ENCODE measurements around the gene PRR7. TPM values are rescaled to one million over a fixed set of nuclear protein-coding genes. Genes with fewer than 3 reads are reported as not detected.

Gene PRR7
- total RNA-seq, 2 donors from 2014 or later: 0.90 to 1.1 TPM

- Histone ChIP-seq H3K4me3 (no peak overlapping the region), H3K4me1 (peaks cover 0 to 30% of the 10 kb centered on the region in 2 donors), H3K9me3 (no peaks in the 10 kb centered on the region), H3K27ac (peak overlapping the region in 1 of 2 donors; percentile 16), H3K27me3 (no peaks in the 10 kb centered on the region), H3K36me3 (peaks cover 41% of the 10 kb centered on the region)
- TF ChIP-seq, protein P1, sequence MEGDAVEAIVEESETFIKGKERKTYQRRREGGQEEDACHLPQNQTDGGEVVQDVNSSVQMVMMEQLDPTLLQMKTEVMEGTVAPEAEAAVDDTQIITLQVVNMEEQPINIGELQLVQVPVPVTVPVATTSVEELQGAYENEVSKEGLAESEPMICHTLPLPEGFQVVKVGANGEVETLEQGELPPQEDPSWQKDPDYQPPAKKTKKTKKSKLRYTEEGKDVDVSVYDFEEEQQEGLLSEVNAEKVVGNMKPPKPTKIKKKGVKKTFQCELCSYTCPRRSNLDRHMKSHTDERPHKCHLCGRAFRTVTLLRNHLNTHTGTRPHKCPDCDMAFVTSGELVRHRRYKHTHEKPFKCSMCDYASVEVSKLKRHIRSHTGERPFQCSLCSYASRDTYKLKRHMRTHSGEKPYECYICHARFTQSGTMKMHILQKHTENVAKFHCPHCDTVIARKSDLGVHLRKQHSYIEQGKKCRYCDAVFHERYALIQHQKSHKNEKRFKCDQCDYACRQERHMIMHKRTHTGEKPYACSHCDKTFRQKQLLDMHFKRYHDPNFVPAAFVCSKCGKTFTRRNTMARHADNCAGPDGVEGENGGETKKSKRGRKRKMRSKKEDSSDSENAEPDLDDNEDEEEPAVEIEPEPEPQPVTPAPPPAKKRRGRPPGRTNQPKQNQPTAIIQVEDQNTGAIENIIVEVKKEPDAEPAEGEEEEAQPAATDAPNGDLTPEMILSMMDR (IDR thresholded peaks at IDR 0.05): no peak
- no peak for DNase-seq (ENCODE audit: low spot score)
Measured at GRCh38 chr5:177430972-177431316, 15.7 kb upstream of the PRR7 start.

GRCh38 chr5:177431317-177432142, 15.1 kb upstream of the PRR7 start:
- H3K36me3 ChIP-seq: peaks cover 47% of the 10 kb centered on the region
- H3K9me3 ChIP-seq: no peaks in the 10 kb centered on the region
- no peak overlapping the region for H3K4me3 ChIP-seq
- TF ChIP-seq, protein P1 (IDR thresholded peaks at IDR 0.05): no peak
- H3K27me3 ChIP-seq: no peaks in the 10 kb centered on the region
- H3K4me1 ChIP-seq: peaks cover 0 to 30% of the 10 kb centered on the region in 2 donors
- peak overlapping the region in 1 of 2 donors; percentile 35 for H3K27ac ChIP-seq
- DNase-seq (ENCODE audit: low spot score): no peak

DNA sequence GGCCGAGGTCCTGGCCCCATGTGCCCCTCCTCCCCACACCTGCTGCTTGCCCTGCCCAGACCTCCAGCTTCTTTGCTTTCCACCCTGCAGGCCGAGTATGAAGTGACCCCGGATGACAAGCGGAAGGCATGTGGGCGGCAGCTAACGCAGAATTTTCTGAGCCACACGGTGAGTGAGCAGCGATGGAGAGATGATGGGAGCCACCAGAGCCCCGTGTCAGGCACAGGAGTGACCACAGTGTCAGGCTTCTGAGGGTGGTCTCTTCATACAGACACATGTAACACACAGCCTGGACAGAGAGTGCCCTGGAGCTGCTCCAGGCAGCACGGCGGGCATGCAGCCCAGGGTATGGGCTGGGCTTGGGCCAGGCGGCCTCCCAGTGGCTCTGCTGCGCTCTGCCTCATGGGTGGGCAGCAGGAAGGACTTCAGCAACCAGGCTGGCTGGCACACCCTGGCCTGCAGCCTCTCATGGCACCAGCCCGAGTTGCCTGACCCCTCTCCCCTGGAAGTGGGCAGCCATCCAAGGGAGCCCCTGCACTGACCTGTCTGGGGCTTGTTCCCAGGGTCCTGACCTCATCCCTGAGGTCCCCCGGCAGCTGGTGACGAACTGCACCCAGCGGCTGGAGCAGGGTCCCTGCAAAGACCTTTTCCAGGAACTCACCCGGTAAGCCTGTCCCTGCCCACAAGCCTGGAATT, 14.3 kb upstream of the PRR7 start:
- H3K4me1 ChIP-seq: peaks cover 0 to 25% of the 10 kb centered on the region in 2 donors
- TF ChIP-seq, protein P1 (IDR thresholded peaks at IDR 0.05): no peak
- H3K27ac ChIP-seq: peak overlapping the region in 1 of 2 donors; percentile 35
- peaks cover 52% of the 10 kb centered on the region for H3K36me3 ChIP-seq
- no peak overlapping the region for H3K4me3 ChIP-seq
- DNase-seq (ENCODE audit: low spot score): no peak
- no peaks in the 10 kb centered on the region for H3K9me3 ChIP-seq
- no peaks in the 10 kb centered on the region for H3K27me3 ChIP-seq

DNA sequence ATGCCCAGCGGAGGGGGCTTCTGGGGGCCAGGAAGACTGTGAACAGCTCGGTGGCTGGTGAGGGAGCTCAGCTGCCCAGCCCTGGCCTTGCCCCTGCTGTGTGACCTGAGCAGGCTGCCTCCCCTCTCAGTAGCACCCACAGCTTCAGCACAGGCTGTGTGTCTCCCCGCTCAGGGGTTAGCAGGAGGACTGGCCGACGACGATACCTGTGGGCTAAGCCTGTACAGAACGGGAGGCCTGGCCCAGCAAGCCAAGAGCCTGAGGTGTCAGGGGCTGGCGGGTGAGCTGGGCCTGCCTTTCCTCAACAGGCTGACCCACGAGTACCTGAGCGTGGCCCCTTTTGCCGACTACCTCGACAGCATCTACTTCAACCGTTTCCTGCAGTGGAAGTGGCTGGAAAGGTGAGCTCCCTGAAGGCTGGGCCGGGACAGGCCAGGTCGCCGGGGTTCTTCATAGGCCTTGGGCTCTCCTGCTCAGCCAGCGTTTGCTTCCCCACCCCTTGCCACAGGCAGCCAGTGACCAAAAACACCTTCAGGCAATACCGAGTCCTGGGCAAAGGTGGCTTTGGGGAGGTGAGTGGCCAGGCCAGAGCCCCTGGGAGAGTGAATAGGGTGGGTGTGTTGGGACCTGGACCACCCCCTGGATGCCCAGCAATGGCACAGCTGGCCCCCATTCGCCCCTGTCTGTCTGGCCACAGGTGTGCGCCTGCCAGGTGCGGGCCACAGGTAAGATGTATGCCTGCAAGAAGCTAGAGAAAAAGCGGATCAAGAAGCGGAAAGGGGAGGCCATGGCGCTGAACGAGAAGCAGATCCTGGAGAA, 13.6 kb upstream of the PRR7 start:
- no peak for DNase-seq (ENCODE audit: low spot score)
- H3K4me3 ChIP-seq: no peak overlapping the region
- no peaks in the 10 kb centered on the region for H3K27me3 ChIP-seq
- peak overlapping the region in 1 of 2 donors; percentile 15 for H3K27ac ChIP-seq
- H3K9me3 ChIP-seq: no peaks in the 10 kb centered on the region
- H3K36me3 ChIP-seq: peaks cover 60% of the 10 kb centered on the region
- peaks cover 0 to 18% of the 10 kb centered on the region in 2 donors for H3K4me1 ChIP-seq
- TF ChIP-seq, protein P1 (IDR thresholded peaks at IDR 0.05): no peak

DNA sequence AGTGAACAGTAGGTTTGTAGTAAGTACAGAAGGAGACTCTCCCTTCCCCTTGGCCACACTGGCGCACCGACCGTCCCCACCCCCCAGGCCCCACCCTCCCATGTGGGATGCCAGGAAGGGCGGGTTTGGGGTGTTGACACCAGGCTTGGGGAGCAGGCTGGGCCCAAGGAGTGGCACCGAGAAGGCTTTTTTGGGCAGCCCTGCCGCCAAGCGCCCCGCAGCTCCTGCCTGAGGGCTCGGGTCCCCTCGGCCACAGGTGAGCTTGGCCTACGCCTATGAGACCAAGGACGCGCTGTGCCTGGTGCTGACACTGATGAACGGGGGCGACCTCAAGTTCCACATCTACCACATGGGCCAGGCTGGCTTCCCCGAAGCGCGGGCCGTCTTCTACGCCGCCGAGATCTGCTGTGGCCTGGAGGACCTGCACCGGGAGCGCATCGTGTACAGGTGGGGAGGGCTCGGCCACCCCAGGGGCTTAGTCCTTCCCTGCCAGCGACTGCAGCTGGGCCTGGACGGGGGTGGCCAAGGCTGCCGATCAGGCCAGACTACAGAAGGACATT, 12.9 kb upstream of the PRR7 start:
- Histone ChIP-seq H3K9me3 (no peaks in the 10 kb centered on the region), H3K27me3 (no peaks in the 10 kb centered on the region), H3K4me1 (peaks cover 0 to 11% of the 10 kb centered on the region in 2 donors), H3K4me3 (no peak overlapping the region), H3K36me3 (peaks cover 64% of the 10 kb centered on the region), H3K27ac (no peak overlapping the region)
- TF ChIP-seq, protein P1 (IDR thresholded peaks at IDR 0.05): no peak
- no peak for DNase-seq (ENCODE audit: low spot score)

Measured in right atrium auricular region (tissue), 2 donors.